Endothelial cell of umbilical vein (primary cell): ENCODE measurements around the gene TXNL4A. TPM values are rescaled to one million over a fixed set of nuclear protein-coding genes. Genes with fewer than 3 reads are reported as not detected.

ENCODE experiments used
- BruUV-seq: library from RNA; stranded (reverse); fragments of 400-500 nt; replicated peaks from 2 replicates; lab custom pipeline; 2021; lab: Mats Ljungman, UMichigan
- CTCF ChIA-PET: fragments of 300-600, 350-600 bp; sonication (Branson Sonifier 250); formaldehyde crosslinking; loops from one replicate; lab custom pipeline; 2021; ENCODE audit warnings: antibody characterized with exemption, inconsistent platforms; lab: Charles Lee
- POLR2A ChIA-PET: fragments of 300-600, 350-600 bp; sonication (Branson Sonifier 250); formaldehyde crosslinking; loops from one replicate; lab custom pipeline; 2021; ENCODE audit warnings: antibody characterized with exemption, inconsistent platforms; lab: Charles Lee
- DNase-seq: peaks from one replicate; pipeline ENCODE4 v3.0.0-alpha.2; 2011; ENCODE audit warnings: low read depth, low spot score
- FAIRE-seq: peaks from 2 replicates; lab custom pipeline; 2011; peaks lifted over from hg19 to GRCh38; lab: Jason Lieb, UNC
- H2AFZ ChIP-seq: 2 replicates; pipeline ENCODE4 v1.6.0; 2012; ENCODE audit warnings: low read depth, low read length, control low read depth, inconsistent platforms
- H3K27ac ChIP-seq: 2 replicates; pipeline ENCODE4 v1.5.1; 2011; ENCODE audit warnings: low read depth, mild to moderate bottlenecking, control low read depth, low read length, moderate library complexity; ENCODE audit not compliant: insufficient read depth
- H3K27me3 ChIP-seq, 2 experiments: 2 replicates each; pipeline versions ENCODE4 v1.6.0 to v1.6.1; 2011; ENCODE audit warnings: low read length in 2 of 2, mixed read lengths in 1 of 2; ENCODE audit not compliant: control insufficient read depth in 2 of 2, insufficient read depth in 2 of 2
- H3K36me3 ChIP-seq, 2 experiments: 2 replicates in 1 of 2; 3 replicates in 1 of 2; pipeline ENCODE4 v1.5.1; 2011; ENCODE audit warnings: low read length in 2 of 2, mild to moderate bottlenecking in 1 of 2, moderate library complexity in 1 of 2; ENCODE audit not compliant: control insufficient read depth in 2 of 2, insufficient read depth in 2 of 2; ENCODE audit errors: extremely low read depth in 1 of 2
- H3K4me1 ChIP-seq: 3 replicates; pipeline ENCODE4 v1.5.1; 2011; ENCODE audit warnings: mild to moderate bottlenecking, low read length; ENCODE audit not compliant: control insufficient read depth, insufficient read depth; ENCODE audit errors: extremely low read depth
- H3K4me2 ChIP-seq: 2 replicates; pipeline ENCODE4 v1.6.1; 2011; ENCODE audit warnings: low read length, control low read depth, mixed read lengths; ENCODE audit not compliant: insufficient read depth
- H3K4me3 ChIP-seq, 3 experiments: fragments of 200-600 bp in 1 of 3; sonication (generic), shearing (Covaris generic) in 1 of 3; replicated peaks in 1 of 3; 2 replicates each; pipeline ENCODE4 v1.5.1; 2011 to 2016; ENCODE audit warnings: control low read depth in 3 of 3, low read length in 3 of 3, mild to moderate bottlenecking in 2 of 3, inconsistent platforms in 1 of 3, low read depth in 1 of 3, moderate library complexity in 1 of 3; ENCODE audit not compliant: insufficient read depth in 1 of 3
- H3K79me2 ChIP-seq: 2 replicates; pipeline ENCODE4 v1.6.0; 2012; ENCODE audit warnings: low read length, inconsistent platforms; ENCODE audit not compliant: control insufficient read depth, insufficient read depth
- H3K9ac ChIP-seq: replicated peaks from 2 replicates; pipeline ENCODE3; 2011; ENCODE audit warnings: low read length, control low read depth; ENCODE audit not compliant: insufficient read depth; ENCODE audit errors: extremely low read depth
- H3K9me1 ChIP-seq: replicated peaks from 3 replicates; pipeline ENCODE4 v1.6.0; 2011; ENCODE audit warnings: mild to moderate bottlenecking, low read length; ENCODE audit not compliant: control insufficient read depth, insufficient read depth; ENCODE audit errors: extremely low read depth
- H3K9me3 ChIP-seq: replicated peaks from 2 replicates; pipeline ENCODE4 v1.5.1; 2012; ENCODE audit warnings: low read length, inconsistent platforms; ENCODE audit not compliant: control insufficient read depth, insufficient read depth
- H4K20me1 ChIP-seq: replicated peaks from 2 replicates; pipeline ENCODE3; 2011; ENCODE audit warnings: mild to moderate bottlenecking, low read length; ENCODE audit not compliant: control insufficient read depth, insufficient read depth; ENCODE audit errors: extremely low read depth
- CTCF ChIP-seq, 2 donors: IDR thresholded peaks; 1 replicate in 1 of 2; 2 replicates in 1 of 2; pipeline ENCODE4 v1.5.1; 2011; ENCODE audit warnings: low read length in 2 of 2, mild to moderate bottlenecking in 2 of 2, moderate library complexity in 2 of 2, control low read depth in 1 of 2, inconsistent platforms in 1 of 2, low read depth in 1 of 2; ENCODE audit not compliant: insufficient read depth in 1 of 2; ENCODE audit errors: extremely low read depth in 1 of 2
- EZH2 ChIP-seq: IDR thresholded peaks from 2 replicates; pipeline ENCODE4 v1.6.1; 2012; ENCODE audit warnings: borderline replicate concordance, low read depth, mild to moderate bottlenecking, moderate library complexity, low read length, inconsistent platforms; ENCODE audit not compliant: severe bottlenecking
- FOS ChIP-seq: IDR thresholded peaks from 2 replicates; pipeline ENCODE4 v1.6.1; 2011; ENCODE audit warnings: mild to moderate bottlenecking, low read length, moderate library complexity, borderline replicate concordance; ENCODE audit not compliant: insufficient read depth
- GATA2 ChIP-seq: IDR thresholded peaks from 2 replicates; pipeline ENCODE4 v1.7.0; 2011; ENCODE audit warnings: low read depth, mild to moderate bottlenecking, moderate library complexity, mixed read lengths, low read length; ENCODE audit not compliant: insufficient read length, insufficient read depth
- JUN ChIP-seq: IDR thresholded peaks from 2 replicates; pipeline ENCODE4 v1.6.1; 2011; ENCODE audit warnings: borderline replicate concordance, low read depth; ENCODE audit not compliant: insufficient read length, insufficient read depth
- MAX ChIP-seq: IDR thresholded peaks from 2 replicates; pipeline ENCODE4 v1.6.1; 2011; ENCODE audit not compliant: insufficient read depth, insufficient read length
- MYC ChIP-seq: IDR thresholded peaks from one replicate; pipeline ENCODE4 v1.6.1; 2011; ENCODE audit warnings: mild to moderate bottlenecking, low read depth, low read length
- POLR2A ChIP-seq: IDR thresholded peaks from 2 replicates; pipeline ENCODE4 v1.6.1; 2012; ENCODE audit warnings: low read depth, mild to moderate bottlenecking, control low read depth, low read length
- POLR2AphosphoS5 ChIP-seq: IDR thresholded peaks from 2 replicates; pipeline ENCODE4 v1.6.1; 2012; ENCODE audit warnings: low read depth, mild to moderate bottlenecking, control low read depth, low read length, moderate library complexity; ENCODE audit not compliant: insufficient read depth
- dilution Hi-C: fragments of 300-500 bp; cut with MboI; formaldehyde crosslinking; loops from one replicate; pipeline ENCODE4 v1.15.0; 2019; ENCODE audit warnings: low sequenced_read_pairs; ENCODE audit not compliant: extremely low pct_ligation_motif_present
- intact Hi-C: fragments of 100-400 bp; cut with micrococcal nuclease; formaldehyde crosslinking; loops from one replicate; pipeline ENCODE4 v1.10.0; 2022
- polyA plus RNA-seq, 4 experiments: library from polyadenylated mRNA; depleted of rRNA in 3 of 4; stranded (reverse) in 3 of 4; unstranded in 1 of 4; fragments of >200 nt; gene quantifications; 2 replicates each; pipeline versions ENCODE4 v1.2.1 to v1.2.3, GENCODE V29; 2011 to 2012; ENCODE audit warnings: missing spikeins in 1 of 4
- total RNA-seq: library from RNA; stranded (reverse); gene quantifications from 2 replicates; pipeline ENCODE4 v1.2.3, GENCODE V29; 2021

The TXNL4A gene
- total and polyA plus RNA-seq, 2 donors (not counting 3 experiments of a cell fraction or from before 2014, with no cell fraction given) = 148 to 172 TPM

- H3K4me2 ChIP-seq = no peak overlapping the region
- FAIRE-seq = no peak
- BruUV-seq = no TSS peak
- H3K36me3 ChIP-seq = peaks cover 0 to 19% of the 10 kb centered on the region in 2 experiments
- intact Hi-C loops (no loop called here), dilution Hi-C loops (no loop called here)
- H3K9me1 ChIP-seq = no peaks in the 10 kb centered on the region
- H4K20me1 ChIP-seq = no peaks in the 10 kb centered on the region
- peaks cover 2% of the 10 kb centered on the region for H3K9me3 ChIP-seq
- H3K27me3 ChIP-seq = no peaks in the 10 kb centered on the region
- H3K79me2 ChIP-seq = peaks cover 35% of the 10 kb centered on the region
- DNase-seq = no peak
- ChIA-PET POLR2A (no interaction called here), CTCF (no interaction called here)
- no peaks in the 10 kb centered on the region for H3K4me1 ChIP-seq
- TF ChIP-seq CTCF (IDR thresholded peaks at IDR 0.05; ENCODE audit: extremely low read depth in 1 of 2, insufficient read depth in 1 of 2, low read depth in 1 of 2, low read length in 2 of 2) (no peak), FOS (no peak), POLR2A (no peak), MYC (no peak), MAX (no peak), EZH2 (no peak), JUN (no peak), GATA2 (no peak), POLR2AphosphoS5 (no peak)
- no peak overlapping the region for H3K9ac ChIP-seq
- no peak overlapping the region for H2AFZ ChIP-seq
- no peak overlapping the region for H3K4me3 ChIP-seq
- no peak overlapping the region for H3K27ac ChIP-seq
Observed at GRCh38 chr18:79932907-79933306, 55.5 kb downstream of the TXNL4A start.
